Sigmoid colon (tissue), 4 donors: ENCODE results near the gene LUZP2.

Experiments
- CTCF ChIP-seq, 4 experiments: fragments of 450-650 bp in 3 of 4; fragments of 200-600 bp in 1 of 4; IDR thresholded peaks; one replicate each; pipeline ENCODE4 v1.5.1; 2016 to 2019; ENCODE audit warnings: antibody characterized with exemption in 4 of 4, mild to moderate bottlenecking in 3 of 4, moderate library complexity in 2 of 4
- EP300 ChIP-seq, 4 donors: sonication (generic); formaldehyde crosslinking; IDR thresholded peaks; one replicate each; pipeline ENCODE4 v1.6.1; 2017; ENCODE audit warnings: antibody characterized with exemption in 4 of 4
- POLR2A ChIP-seq, 2 donors: fragments of 450-650 bp; IDR thresholded peaks; one replicate each; pipeline ENCODE4 v1.6.1; 2016; ENCODE audit warnings: antibody characterized with exemption in 2 of 2, mild to moderate bottlenecking in 2 of 2, moderate library complexity in 2 of 2
- POLR2AphosphoS5 ChIP-seq, 4 donors: sonication (generic); formaldehyde crosslinking; IDR thresholded peaks; one replicate each; pipeline ENCODE4 v1.6.1; 2017; ENCODE audit warnings: antibody characterized with exemption in 4 of 4

- TF ChIP-seq EP300 (IDR thresholded peaks at IDR 0.05) (no peak), CTCF (IDR thresholded peaks at IDR 0.05) (no peak), POLR2AphosphoS5 (IDR thresholded peaks at IDR 0.05) (no peak), POLR2A (IDR thresholded peaks at IDR 0.05) (no peak)
These were observed 18.8 kb downstream of the LUZP2 start for GRCh38 chr11:24515632-24516031.
